Measurements from ENCODE around the gene CDK5.

CDK5 gene

DNA sequence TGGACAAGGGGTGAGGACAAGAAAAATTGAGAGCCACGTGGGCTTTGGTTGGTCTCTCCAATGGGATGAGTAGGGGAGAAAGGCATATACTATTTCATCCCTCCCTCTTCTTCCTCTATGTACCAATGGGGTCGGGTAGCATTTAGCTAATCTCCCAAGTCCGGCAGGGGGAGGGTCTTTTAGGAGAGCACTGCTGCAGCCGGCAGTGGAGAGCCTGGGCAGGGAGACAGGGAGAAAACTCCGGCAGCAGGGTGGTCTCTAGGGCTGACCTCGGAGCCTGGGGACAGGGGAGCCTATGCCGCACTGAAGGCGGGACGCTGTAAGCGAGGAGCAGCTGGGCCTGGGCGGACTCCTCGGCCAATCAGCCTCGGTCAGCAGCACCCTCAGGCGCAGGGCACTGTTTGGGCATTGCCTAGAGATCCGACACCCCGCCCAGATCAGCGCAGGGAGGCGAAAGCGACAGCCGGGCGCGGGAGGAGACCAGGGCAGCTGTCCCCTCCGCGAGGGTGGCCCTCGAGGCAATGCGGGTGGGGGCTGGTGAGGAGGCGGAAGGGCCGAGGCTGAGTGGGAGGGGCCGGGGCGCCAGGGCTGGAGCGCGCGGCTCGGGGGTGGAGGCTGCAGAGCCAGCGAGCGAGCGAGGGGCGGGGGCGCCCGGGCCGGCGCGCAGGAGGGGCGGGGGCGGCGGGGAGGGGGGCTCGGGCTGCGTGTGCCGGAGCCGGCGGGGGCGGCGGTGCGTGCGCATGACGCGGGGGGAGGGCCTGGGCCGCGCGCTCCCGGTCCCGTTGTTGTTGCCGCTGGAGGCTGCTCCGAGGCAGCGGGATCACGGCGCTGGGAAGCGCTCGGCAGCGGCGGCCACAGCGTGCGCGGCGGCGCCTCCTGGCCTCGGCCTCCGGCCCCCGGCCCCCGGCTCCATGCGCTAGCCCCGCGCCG is 28.3 kb upstream of the CDK5 start, which contains the start of gene AGAP3:
TSS of gene AGAP3 (plus strand) at position 785 of the 930 bp plus-strand sequence. CDS start 267 bp downstream, outside the sequence.
- peak; percentile 71 for DNase-seq

DNA sequence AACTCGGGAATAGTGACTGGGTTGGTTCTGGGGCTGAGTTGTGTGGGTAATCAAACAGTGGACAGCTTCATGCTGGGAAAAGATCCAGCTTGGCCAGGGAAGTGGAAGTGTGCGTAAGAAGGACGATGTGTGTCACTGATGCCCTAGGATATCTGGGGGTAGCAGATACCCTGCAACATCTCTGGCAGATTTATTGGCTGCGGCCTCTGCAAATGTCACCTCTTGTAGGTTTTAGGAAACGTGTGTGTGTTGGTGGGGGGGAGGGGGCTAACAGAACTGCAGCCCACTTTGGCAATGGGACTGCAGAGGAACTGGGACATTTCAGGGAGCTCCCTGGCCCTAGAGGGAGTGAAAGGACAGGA is 27.6 kb upstream of the CDK5 start:
- DNase-seq: no peak

DNA sequence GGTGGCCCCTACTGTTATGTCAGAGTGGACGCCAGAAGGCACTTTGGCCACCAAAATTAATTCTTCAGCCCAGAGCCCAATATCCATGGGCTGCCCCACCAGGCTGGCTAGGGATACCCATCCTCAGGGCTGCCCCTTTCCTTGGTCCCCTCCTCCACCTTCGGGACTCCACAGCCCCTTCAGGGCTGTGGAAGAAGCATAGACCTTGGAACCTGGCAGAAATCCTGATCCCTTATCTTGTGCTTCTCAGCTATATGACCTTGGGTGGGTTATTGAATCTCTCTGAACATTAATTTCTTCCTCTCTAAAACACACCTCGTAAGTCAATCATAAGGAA is 26.1 kb upstream of the CDK5 start:
- DNase-seq: no peak

DNA sequence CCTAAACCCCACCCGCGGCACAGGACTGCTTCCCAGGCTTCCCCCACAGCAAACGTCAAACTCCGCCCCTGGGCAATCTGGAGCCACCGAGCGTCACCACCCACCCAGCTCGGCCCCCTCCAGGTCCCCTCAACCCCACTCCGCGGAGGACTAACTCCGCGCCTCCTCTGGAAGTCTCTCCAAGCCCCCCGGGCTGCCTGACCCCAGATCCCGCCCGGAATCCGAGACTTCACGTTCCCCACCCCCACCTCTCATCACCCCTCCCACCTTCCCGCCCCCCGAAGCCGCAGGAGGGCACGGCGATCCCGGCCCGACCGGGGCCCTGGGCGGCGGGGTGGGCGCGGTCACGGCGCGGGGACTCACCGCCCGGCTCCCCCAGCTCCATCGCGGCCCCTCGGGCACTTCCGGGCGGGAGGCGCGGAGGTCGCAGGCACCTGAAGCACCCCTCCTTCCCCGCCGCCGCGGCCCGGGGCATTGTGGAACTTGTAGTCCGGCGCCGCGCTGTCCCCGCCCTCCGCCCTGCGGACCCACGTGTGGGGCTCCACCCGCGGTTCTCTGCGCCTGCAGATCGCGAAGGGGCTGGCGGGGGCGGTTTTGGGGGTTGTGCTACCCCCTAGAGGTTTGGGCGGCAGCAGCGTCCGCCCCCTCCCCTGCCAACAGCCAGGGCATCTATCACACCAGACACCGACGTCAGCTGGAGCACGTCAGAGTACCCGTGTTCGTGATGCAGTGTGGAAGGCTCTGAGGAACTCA is 25.6 kb upstream of the CDK5 start, which contains the start of gene TMUB1:
TSS of gene TMUB1 (minus strand) at position 423 of the 753 bp plus-strand sequence. CDS start 930 bp downstream, outside the sequence.
- DNase-seq: peak; percentile 83

DNA sequence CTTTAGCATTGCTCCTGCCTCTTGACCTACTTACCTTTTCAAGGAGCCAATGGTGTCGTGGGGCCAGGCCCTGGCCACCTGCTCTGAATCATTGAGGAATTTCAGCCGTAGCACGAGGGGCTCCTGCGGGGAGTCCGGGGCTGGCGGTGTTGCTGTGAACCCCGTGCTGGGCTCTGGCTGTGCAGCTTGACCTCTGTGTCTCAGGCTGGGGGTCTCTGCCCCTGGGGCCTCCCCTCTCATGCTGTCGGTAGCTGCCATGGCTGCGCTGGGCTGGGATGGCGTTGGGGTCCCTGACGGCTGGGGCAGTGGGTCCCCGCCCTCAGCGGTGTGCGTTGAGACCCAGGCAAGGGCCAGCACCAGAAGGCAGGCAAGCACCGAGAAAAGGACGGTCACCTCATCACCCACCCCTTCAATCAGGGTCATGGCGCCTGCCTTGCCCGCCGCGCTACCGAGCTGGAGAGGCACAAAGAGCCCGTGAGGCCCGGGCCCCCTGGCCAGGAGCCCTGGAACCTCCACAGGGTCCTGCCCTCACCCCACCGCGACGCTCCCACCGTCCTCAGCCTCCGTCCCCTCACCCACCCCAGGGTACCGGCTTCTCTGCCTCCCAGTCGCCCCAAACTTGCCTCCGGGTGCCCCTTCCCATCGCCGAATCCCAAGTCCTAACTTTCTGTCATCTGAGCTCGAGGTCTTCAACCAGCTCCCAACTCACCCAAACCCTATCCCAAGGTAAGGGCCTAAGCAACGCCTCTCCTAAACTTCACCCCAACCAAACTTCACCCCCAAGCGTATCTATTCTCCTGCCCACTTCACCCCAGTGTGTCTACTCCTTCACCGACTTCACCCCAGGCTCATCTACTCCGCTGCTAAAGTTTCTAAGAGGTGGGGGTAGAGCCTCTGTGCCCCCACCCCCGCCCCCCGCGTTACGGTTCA is 24.7 kb upstream of the CDK5 start:
- no peak for DNase-seq

DNA sequence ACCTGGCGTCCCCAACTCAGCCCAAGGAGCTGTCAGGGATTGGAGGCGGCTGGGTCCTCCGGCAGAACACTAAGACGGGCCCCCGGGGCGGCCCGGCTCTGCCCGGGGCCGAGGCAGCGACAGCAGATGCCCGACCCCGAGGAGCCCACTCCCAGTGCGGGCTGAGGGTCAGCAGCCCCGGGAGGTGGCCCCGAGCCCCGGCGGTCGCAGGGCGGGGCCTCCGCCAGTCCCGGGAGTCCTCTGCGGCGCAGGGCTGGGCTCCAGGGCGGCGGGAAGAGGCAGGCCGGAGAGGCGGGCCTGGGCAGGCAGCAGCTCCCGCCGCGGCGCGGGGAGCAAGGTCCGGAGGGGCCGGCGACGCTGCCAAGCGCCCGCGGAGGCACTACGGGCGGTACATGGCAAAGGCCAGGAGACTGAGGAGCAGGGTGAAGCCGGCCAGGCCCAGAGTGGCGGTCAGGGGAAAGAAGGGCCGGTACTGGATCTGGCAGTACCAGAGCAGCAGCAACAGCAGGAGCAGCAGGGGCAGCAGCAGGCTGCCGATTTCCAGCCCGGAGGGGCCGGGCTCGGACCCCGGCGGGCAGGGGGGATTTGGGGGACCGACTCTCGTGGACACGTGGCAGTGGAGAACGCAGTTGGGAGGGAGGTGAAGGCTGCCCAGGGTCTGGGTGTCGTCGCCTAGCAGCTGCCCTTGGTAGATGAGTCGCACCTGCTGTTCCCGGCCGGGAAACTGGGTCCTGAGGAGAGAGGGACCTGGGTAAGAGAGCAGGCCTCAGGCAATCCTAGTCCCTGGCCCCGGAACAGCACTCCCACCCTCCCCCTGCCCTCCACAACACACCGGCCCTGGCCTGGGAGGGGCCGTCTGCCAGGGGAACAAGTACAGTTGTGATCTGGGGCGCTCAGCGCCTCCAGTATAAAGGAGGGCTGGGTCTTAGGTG is 23.7 kb upstream of the CDK5 start:
- no peak for DNase-seq

DNA sequence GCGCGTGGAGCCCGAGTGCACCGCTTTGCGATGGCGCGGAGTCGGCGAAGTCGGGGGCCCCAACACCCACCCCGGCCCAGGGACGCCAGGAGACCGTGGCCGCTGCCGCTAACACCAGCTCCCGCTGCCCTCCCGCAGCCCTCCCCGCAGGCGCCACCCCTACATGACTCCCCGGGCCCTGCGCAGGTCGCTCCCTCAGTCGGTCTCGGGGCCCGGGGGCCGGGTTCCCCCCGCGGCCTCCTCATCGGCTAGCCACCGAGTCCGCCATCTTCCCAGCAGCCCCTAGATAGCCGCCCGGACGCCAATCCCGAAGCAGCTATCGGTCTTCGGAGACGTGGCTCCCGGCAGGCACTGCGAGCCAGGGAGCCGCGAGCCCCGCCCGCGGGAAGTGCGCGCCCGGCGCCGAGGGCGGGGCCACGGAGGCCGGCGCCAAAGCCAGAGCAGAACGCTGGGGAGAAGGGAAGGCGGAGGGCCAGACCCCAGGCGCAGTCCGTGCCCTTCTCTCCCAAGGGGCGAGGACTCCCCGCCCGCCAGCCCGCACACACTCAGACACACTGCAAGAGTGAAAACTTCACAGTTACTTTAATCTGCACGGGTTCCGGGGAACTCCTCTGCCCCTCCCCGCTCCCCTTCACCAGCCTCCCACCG is 22.9 kb upstream of the CDK5 start, which contains the start of gene FASTK:
TSS of gene FASTK (minus strand) at position 288 of the 648 bp plus-strand sequence. CDS start at position 245, 43 bp downstream.
- peak; percentile 91 for DNase-seq

DNA sequence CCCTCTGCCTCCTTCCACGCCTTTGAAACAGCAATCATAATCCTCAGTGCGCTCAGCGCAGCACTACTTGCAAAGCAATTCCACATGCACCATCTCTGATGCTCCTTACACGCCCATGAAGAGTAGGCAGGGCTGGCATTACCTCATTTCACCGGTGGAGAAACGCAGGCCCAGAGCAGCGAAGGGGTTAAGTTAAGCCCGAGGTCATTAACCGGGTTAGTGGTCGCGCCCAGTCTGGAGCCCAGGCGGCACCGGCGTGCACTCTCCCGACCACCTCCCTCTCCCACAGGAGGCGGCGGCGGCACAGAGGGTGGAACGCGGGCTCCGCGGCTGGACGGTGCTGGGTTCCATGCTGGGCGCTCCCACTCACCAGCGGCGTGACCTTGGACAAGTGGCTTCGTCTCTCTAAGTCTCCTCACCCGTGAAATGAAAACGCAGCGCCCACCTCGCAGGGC is 22.4 kb upstream of the CDK5 start:
- no peak for DNase-seq

DNA sequence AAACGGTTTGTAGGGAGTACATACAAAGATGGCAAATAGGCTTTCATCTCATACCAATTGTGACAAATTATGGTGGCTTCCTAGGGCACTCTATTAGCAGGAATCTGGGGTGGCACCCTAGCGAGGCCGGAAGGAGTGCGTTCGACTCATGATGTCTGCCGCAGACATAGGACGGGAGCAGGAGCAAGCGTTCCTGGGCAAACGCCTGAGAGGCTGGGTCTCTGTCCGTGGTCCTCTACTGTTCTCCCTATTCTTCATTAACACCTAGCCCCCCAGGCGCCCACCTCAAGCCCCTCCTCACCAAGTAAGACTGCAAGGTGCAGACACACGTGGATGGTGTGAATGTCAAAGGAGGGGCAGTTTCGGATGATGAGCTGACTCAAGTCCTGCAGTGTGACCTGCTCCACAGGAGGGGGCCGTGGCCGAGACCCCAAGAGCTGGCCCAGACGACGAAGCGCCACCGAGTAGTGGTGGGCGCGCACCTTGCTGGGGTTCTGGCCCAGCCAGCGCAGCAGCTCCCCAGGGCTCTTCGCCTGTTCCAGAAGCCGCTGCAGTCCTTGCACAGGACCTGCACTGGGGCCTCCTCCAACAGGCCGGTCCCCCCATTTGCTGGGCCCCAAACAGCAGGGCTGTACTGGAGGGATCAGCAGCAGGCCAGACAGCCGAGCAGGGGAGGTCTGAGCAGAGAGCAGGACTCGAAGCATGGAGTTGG is 21.7 kb upstream of the CDK5 start:
- DNase-seq: no peak

DNA sequence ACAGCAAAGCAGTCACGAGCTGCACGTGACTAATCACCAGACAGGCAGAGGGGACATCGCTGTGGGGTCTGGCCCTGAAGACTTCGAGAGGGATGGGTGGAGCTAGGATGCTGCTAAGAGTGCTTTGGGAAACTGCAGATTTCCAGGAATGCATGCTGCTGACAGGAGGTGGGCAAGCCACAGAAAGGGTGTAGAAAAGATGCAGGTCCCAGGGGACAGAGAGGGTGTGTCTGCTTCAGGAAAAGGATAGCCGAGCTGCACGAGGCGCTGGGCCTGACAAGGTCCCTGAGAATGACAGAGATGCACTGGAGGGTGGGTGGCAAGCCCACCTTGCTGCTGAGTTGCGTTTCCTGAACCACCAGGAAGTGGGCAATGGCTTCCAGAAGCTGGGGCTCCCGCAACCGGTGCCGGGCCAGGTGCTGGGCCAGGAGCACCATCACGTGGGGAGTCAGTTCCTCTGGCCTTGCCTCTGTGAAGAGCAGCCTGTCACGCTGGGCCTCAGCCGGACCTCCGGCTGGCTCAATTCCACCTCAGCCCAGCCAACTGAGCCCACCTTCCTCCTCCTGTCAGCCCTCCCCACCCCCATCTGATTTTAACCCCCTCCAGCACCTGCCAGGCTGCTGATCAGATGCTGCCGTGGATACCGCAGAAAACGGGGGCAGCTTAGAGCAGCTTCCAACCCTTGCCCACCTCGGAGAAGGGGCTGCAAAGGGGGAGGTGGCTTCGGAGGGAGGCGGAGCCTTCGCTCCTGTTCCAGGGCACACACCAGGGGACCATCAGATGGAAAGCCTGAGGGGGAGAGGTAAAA is 20.7 kb upstream of the CDK5 start:
- no peak for DNase-seq

DNA sequence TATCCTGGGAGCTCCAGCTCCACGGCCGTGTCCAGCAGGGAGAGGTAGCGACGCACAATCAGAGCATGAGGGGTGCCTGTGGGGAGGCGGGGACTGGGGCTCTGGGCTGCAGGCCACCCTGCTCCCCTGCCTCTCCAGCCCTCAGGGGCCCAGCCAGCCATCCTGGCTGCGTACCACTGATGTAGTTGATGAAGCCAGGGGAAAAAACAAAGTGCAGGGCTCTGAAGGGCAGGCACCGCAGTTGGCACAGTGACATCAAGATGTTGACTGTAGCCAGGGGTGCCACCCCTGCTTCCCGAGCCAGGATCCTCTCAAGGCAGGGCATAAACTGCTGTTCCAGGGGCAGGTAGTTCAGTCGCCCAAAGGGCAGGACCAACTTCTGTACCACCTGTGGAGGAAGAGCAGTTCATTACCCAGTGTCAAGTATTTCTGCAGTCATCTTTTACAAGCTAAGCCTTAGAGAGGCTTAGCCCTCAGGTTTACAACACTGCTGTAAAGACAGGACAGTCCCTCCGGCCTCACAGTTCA is 20.1 kb upstream of the CDK5 start:
- DNase-seq: no peak

DNA sequence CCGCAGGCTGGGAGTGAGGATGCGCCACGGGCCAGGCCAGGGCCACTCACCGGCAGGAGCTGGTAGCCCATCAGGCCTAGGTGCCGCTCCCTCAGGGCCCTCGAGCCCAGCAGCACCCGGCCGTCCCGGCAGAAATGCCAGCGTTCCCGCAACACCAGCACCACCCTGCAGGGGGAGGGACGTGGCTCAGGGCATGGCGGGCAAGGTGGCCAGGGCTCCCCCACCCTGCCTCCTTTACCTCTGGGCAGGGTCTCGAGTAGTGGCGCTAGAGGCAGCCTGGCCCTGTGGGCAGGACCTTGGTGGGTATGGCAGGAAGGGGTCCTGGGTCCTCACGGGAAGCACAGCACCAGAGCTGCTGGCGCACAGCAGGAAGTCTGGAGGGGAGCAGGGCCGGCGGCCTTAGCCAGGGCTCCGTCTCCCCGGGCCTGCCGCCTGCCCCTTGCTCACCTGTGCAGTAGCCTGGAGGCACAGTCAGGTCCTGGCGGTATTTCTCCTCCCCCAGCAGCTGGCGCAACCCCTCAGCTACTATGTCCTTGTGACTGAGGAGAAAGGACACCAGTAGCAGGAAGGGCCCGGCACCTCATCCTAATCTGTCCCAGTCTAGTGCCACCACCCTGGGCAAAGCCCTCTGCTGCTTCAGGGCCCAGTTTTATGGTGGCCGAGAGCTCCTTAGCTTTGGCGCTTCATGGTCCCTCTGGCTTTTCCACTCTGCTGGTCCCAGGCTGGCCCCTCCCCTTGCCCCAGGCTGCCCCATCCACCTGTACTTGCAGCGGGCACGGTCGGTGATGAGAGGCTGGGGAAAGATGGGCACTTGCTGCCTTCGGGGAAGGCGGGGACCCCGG is 19.4 kb upstream of the CDK5 start:
- DNase-seq: no peak

DNA sequence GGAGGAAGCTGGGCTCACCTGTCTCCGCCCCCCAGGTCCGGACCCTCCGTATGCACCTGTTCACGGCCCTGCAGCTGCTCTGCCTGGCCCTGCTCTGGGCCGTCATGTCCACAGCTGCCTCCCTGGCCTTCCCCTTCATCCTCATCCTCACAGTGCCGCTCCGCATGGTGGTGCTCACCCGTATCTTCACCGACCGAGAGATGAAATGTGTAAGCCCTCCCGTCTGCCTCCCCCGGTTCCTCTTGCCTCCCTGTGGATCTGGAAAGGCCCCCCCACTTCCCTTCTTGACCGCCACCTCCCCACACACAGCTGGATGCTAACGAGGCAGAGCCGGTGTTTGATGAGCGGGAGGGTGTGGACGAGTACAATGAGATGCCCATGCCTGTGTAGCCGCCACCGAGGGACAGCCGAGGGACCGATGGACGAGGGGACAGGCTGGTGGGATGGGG is 18.3 kb upstream of the CDK5 start:
- DNase-seq: no peak

DNA sequence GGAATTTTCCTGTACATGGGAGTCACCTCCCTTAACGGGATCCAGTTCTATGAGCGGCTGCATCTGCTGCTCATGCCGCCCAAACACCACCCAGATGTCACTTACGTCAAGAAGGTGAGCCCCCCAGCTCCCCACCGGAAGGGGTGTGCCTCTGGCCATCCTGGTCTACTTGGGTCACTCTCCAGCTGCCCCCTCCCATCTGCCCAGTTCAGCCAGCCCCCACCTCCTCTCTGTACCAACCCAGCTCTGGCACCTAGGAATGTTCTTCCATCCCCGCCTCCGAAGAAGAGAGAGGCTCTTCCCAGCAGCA is 17.9 kb upstream of the CDK5 start:
- DNase-seq: no peak

DNA sequence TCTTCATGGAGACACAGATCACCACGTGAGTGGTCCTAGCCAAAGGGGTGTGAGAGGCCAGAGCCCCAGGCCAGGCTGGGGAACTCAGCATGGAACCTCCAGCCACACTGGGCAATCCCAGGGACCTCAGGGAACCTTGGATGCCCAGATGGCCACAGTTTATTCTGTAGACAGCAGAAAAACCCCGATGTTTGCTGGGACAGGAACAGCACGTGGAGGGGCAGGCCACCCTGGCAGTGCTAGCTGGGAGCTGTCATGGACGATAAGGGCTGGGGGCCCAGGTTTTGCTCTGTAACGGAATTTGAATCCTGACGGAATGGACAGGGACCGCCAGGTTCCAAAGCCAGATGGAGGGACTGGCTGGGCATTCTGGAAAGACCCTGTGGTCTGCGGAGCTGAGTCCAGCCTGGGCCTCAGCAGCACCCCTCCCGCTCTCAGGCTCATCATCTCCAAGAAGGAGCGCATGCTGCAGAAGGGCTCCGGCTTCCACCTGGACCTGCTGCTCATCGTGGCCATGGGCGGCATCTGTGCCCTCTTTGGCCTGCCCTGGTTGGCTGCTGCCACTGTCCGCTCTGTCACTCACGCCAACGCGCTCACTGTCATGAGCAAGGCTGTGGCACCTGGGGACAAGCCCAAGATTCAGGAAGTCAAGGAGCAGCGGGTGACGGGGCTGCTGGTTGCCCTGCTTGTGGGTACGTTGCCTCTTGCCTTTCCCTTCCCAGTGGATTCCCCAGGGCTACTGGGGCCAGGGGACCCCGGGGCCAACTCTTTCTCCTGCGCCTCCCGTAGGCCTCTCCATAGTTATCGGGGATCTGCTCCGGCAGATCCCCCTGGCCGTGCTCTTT is 17.3 kb upstream of the CDK5 start:
- DNase-seq: no peak

DNA sequence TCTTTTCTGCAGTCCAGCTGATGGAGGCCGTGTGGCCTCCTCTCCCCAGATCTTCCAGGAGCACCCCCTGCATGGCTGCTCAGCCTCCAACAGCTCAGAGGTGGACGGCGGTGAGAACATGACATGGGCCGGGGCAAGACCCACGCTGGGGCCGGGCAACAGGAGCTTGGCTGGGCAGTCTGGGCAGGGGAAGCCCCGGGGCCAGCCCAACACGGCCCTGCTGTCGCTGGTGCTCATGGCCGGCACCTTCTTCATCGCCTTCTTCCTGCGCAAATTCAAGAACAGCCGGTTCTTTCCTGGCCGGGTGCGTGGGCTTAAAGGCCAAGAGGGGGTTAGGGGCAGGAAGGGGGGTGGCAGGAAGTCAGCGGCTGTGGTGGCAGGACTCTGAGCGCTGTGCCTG is 16.3 kb upstream of the CDK5 start:
- DNase-seq: no peak
